HG03108 (cell line): ENCODE data around the gene SSBP4.

Experiments
- ATAC-seq: cut with Tn5 transposase; IDR thresholded peaks from one replicate; pipeline ENCODE4 v1.9.1; 2021; ENCODE audit warnings: moderate library complexity; ENCODE audit not compliant: unreplicated experiment

Gene SSBP4

DNA sequence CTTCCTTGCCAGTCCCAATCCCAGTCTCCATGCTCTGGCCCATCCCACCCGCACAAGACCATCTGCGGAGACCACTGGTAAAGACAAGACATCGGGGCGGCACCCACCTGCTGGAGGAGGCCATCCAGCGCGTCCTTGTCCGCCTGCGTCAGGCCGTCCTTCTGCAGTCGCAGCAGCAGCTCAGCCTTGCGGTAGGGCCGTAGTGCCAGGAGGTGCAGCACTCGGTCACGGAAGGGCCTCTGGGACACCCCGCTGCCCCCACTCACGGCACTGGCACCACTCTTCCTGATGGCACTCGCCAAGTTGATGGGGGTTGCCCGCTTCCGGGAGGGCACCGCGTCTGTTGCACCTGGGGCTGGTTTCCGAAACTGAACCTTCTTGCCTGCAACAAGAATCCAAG lies 42.3 kb downstream of the SSBP4 start:
- no peak for ATAC-seq

- no peak for ATAC-seq
Observed at GRCh38 chr19:18464646-18465045, 45.4 kb downstream of the SSBP4 start.

- ATAC-seq, result no peak
Observed at GRCh38 chr19:18465214-18465963, 46.2 kb downstream of the SSBP4 start.

- ATAC-seq, result no peak
Observed at GRCh38 chr19:18465964-18466339, 46.8 kb downstream of the SSBP4 start.

DNA sequence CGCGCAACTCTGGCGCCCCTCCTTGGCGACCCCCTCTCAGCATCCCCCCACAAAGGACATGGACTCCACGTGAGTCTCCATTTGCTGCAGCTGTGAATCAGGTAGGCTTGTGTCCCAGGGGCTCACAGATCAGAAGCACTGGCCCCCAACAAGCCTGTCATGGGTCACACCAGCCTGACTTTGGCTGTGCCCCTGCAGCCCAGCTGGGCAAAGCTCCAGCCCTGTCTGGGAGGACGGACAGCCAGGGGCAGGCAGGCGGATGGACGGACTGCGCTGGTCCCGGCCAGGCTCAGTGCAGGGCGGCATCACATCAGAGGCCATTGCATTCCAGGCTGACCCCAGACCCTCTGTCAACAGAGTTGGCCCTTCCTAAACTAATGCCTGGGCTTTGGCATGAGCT lies 47.2 kb downstream of the SSBP4 start:
- ATAC-seq, result no peak

- no peak for ATAC-seq
Observed at GRCh38 chr19:18467978-18468377, 48.8 kb downstream of the SSBP4 start.

DNA sequence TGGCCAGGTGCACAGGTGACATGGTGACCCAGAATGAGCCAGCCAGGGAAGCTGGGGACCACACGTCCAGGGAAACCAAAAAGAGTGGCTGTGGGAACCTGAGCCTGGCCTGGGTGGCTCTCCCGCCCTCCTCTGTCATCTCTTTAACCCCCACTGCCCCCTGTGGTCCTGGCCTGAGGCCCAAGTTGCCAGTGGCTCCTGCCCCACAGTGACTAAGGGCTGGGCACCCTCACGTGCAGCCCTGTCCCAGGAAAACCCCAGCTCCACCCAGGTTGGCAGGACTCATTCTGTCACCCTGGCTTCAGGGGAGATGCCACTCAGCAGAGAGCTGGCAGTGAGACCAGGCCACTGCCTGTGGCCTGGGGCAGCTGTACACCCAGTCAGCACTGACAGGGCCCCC lies 49.3 kb downstream of the SSBP4 start:
- no peak for ATAC-seq

DNA sequence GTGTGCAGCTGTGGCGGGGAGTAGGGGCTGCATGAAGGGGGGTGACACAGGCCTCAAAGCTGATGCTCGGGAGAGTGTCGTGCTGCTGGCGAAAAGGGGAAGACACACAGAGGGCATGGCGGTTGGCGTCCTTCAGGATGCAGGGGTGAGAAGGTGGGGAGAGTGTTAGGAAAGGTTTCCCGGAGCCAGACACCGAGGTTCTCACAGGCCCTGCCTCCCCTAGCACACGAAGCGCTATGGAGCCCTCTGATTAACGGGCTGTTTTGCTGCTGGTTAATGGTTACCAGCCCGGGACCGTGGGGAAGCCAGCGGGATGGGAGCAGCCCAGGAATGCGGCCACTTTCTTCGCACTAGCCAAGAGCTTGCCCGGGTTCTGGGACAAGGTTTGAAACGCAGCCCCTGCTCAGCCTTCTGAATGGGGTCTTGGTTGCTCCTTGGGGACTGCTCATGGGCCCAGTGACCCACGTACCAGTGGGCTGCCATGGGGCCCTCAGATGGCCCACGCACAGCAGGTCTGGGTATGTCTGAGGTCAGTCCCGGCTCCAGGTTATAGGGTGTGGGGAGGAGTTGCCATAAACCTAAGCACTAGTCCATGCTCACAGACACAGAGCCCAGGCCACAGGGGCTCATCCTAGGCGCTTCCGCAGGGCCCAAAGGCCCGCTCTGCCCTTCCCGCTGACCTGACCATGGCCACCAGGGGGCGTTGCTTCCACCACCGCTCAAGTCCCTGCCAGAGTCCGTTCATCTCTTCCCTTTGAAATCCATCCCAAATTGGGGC lies 50.1 kb downstream of the SSBP4 start:
- no peak for ATAC-seq

DNA sequence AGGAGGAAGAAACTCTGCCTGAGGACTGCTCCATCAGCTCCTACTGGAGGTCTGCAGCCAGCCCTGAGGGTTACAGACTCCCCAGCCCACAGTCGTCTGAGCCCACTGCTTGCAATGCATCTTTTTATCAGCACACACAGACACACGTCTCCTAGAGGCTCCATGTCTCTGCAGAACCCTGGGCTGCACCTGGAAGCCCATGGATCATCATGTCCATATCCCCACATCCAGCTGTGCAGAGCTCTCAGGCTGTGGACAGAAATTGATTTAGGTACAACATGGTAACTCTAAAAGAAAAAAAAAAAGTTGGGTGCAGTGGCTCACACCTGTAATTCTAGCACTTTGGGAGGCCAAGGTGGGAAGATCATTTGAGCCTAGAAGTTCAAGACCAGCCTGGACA lies 51.6 kb downstream of the SSBP4 start:
- ATAC-seq, result no peak

- ATAC-seq, result no peak
Observed at GRCh38 chr19:18473003-18473705, 54.0 kb downstream of the SSBP4 start.

DNA sequence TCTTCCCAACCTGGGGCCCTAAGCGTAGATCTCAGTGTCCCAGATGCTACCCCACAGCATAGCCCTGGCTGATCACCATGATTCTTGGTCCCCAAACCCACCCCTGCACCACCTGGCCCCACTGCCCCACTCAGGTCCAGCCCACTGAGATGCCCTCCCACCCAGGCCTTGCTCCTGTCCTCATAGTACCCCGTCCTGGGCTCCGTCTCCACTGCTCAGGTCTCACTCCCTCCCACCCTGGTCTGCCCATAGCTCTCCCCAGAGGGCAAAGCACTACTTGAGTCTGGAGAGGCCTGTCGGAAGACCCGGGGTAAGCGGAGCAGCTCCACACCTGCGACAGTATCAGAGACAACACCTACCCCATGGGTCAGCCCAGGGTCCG lies 54.5 kb downstream of the SSBP4 start:
- no peak for ATAC-seq

- no peak for ATAC-seq
Observed at GRCh38 chr19:18474366-18474887, 55.2 kb downstream of the SSBP4 start.

DNA sequence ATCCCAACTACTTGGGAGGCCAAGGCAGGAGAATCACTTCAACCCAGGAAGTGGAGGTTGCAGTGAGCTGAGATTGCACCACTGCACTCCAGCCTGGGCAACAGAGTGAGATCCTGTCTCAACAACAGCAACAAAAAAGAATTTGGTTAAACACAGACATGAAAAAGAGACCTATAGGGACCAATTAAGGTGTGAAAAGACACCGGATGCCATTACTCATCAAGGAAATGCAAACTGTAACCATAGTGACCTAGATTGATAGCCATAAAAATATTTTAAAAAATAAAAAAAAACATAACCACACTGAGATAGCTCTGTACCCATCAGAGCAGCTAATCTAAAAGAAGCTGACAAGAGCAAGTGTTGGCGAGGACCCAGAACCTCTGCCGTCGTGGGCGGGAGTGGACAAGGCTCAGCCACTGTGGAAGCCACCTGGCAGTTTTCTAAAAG lies 55.8 kb downstream of the SSBP4 start:
- ATAC-seq, result no peak

DNA sequence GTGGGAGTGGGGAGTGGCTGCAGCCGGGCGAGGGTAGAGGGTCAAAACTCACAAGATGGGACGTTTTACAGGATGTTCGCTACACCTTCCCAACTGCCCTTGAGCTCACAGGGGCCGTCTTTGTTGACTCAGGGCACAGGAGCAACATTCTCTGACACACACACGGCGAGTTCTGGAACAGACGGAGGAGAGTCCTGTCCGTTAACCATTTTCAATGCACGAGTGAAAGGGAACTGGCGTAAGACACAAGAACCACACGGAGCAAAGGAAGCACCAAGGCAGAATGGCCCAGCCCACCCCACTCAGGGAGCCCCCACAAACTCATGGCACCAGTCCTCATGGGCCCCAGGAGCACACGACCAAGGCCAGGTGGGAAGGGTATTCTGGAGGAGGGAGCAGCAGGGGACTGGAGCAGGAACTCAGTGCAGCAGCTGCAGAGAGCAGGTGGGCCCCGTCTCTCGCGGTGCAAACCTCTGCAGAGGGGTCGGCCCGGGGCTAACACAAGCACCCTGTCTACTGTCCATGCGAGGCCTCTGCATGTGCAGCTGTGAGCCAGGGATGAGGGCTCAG lies 56.6 kb downstream of the SSBP4 start:
- no peak for ATAC-seq

- no peak for ATAC-seq
Observed at GRCh38 chr19:18476507-18477041, 57.4 kb downstream of the SSBP4 start.

DNA sequence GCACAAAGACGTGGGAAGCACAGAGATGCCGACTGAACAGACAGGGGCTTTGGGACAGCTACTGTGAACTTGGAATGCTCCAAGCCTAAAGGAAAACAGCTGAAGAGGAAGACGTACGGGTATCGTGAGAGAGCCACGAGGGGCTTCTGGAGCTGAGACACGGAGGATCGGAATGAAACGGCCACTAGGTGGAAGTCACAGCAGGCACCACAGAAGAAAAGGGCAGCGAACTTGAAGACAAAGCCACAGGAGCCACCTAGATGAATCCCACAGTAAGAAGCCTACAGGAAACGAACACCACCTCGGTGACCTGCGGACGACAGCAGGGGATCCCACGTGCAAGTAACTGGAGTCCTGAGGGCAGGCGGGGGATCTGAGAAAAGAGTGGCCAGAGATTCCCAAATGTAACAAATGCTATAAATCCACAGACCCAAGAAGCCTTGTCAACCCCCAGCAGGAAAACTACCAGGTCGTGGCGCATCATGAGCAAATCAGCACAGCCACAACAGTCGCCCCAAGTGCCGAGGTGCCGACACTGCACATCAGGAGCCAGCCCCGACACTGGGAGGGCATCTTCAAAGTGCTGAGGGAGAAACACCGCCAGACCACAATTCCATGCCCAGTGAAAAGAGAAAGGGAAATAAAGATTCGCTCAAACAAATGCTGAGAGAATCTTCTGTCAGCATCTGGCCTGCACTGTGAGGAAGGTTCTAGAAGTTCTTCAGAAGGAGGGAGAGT lies 58.0 kb downstream of the SSBP4 start:
- no peak for ATAC-seq

DNA sequence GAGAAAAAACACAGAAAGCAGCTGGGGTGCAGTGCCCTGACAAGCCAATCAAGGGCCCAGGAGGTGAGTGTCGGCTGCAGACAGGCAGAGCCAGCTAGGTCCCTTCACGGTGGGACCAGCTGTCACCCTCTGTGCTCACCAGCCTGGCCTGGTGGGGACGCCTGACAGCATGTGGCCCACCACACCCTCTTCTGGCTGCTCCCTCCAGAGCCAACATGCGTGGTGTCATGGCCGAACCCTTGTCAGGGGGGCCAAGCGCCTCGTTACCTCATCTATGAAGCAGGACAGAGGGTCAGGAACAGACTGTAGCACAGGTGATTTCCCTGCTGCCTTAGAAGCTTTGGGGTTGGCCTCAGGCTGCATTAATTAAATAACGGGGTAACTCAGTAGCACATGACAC lies 58.8 kb downstream of the SSBP4 start:
- ATAC-seq, result no peak

DNA sequence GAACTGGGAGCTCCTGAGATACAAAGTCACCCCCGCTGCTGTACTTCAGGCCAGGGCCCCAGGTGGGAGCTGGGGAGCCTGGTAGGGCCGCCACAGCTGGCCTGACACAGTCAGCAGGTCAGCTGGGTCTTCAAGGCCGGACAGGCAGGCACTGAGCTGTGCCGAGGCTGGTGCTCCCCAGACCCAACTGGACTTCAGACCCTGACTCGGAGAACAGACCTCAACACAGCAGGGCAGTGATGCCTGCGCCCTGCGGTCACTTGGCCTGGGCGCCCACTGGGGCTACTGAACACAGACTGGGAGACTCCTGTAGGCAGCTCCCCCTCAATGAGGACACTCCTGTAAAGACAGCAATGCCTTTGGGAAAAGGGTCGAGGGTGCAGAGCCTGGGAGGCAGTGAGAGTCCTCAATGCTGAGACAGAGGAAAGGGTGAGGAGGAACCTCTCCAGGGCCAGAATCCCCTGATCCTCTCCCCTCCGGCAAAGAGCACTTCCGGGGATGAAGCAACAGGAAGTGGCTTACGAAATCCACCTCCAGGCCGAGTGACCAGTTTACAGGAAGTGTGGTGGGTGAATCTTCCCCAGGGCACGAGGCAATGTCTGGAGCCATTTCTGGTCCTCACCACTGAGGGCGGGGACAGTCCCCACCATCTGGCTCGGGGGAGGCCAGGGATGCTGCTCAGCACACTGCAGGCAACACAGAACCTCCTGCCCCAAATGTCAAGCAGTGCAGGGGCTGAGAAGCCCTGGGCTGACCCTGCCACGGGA lies 59.5 kb downstream of the SSBP4 start:
- peak; percentile 84 for ATAC-seq

DNA sequence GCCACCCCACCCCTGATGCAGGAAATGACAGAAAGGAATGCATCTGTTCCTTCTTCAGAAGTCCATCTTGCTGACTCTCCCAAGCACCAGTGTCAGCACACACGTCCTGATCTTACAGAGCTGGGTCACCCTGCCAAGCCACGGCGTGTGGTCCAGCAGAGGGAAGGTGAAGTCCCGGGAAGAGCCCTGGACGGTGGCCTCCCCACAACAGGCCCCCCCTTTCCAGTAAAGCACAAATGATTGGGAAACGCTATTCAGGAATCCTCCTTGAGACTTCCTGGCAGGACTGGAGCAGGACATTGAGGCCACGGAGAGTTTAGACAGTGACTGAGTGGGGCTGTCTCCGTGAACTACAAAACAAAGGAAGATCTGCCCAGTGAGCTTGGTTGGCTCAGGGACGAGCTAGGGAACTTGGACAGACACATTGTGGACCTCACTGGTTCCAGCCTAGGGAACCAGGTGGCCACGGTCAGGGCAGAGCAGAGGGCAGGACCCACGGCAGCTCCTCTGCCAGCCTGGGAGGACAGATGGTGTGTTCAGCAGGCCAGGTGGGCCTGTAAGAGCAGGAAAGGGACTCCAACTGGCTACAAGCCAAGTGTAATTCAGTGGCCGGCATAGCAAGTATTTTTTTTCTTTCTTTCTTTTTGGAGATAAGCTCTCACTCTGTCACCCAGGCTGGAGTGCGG lies 61.0 kb downstream of the SSBP4 start:
- ATAC-seq, result no peak
